CD4-positive, alpha-beta T cell treated with Interleukin-6 at 100 ng/mL for 8 hours (primary cell): Measurements from ENCODE around the gene GMPR2.

ENCODE experiments used
- DNase-seq: peaks from one replicate; pipeline ENCODE4 v3.0.0-alpha.2; 2020; ENCODE audit warnings: mixed read lengths, low spot score

The GMPR2 gene

DNA sequence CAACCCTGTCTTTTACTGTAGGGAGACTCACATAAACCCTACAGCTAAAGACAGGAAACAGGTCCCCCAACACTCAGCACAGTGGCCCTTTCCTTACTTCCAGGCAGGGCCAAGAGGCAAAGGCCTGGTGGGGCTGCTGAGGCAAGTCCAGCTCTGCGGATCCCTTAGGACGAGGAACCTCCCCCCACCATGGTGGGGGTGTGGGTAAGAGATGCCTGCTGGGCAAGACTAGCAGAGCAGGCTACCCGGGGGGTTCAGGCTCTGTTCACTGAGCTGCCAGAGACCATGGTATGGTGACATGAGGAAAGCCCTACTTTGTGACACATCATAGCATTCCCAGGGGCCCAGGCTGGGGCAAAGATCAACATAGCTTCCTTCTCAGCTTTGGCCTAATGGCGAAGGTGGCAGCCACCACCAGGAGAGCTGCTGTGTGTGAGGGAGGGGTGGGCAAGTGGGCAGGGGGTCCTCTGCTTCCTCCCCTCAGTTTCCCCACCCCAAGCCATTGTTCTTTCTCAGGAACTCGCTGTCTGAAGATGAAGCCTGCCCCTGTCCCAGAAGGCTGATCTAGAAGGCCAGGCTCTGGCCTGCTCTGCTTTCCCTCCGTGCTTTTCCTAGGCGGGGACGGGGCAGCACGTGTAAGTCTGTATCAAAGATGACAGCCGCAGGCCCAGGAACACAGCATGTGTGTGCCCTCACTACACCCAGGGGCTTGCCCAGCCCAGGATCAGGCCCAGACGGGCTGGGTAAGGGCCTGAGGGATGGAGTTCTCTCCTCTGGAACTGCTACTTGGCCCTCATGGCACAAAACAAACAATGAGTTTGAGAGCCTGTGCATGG is 19.8 kb downstream of the GMPR2 start:
- DNase-seq: no peak

DNA sequence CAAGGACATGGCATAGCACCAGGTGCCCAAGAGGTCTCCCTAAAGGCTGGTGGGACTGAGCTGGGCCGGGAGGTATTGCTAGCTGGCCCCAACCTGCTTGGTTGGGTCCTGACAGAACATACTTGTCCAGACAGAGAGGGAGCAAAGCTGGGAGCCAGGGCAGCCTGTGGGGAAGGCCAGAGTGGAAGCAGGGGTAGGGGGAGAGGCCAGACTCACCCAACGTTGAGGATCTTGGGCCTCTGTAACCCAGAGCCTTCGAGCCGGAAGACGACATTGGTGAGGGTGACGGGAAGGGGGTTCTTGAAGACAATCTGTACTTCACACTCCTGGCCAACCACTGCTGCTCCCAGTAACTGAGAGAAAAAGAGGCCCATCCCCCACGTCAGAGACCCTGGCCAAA is 21.2 kb downstream of the GMPR2 start:
- no peak for DNase-seq

DNA sequence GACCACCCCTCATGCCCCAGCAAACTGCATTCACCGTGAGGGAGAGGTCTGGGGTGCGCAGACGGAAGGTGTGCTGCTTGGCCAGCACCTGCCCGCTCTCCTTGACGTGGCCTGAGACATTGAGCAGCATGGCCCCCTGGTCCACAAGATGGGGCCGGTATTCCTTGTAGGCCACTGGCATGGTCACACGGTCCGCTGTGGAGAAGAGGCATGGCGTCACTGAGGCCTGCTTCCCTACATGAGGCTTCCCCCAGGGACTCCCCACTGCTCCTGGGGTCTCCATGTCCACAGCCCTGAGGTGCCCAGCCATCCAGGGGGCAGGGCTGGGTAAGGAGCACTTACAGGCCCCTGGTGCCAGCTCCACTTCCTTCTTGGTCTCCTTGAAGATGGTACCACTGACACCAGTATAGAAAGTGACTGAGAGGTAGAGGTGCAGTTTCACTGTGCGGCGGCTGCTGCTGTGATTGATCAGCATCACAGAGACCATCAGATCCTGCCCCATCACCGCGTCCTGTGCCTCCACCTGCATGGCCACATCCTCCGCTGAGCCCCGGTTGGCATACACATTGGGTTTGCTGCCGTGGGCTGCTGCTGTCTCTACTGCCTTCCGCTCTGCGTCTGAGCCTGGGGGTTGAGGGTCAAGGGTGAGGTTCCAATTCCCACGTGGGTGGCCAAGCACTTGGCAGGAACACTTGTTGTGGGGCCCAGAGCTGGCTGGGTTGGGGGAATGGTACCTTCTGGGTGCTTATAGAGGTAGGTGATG is 22.1 kb downstream of the GMPR2 start:
- DNase-seq: no peak

DNA sequence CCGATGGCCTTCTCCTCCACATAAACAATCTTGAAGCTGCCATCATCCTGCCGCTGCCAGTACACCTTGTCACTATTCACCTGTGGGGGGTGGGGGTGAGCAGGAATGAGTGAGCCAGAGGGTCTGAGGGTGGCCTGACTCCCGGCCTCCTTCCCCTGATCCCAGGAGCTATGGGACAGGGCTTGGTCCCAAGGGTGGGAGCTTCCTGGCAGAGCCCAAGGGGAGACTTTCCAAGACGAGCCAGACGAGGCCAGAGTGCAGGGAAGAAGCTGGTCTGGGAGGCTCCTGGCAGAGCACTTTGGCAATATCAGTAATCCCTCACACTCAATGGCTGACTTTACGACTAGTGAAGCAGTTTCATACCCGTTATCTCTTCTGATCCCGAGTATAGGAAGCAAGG is 22.7 kb downstream of the GMPR2 start:
- DNase-seq: no peak

DNA sequence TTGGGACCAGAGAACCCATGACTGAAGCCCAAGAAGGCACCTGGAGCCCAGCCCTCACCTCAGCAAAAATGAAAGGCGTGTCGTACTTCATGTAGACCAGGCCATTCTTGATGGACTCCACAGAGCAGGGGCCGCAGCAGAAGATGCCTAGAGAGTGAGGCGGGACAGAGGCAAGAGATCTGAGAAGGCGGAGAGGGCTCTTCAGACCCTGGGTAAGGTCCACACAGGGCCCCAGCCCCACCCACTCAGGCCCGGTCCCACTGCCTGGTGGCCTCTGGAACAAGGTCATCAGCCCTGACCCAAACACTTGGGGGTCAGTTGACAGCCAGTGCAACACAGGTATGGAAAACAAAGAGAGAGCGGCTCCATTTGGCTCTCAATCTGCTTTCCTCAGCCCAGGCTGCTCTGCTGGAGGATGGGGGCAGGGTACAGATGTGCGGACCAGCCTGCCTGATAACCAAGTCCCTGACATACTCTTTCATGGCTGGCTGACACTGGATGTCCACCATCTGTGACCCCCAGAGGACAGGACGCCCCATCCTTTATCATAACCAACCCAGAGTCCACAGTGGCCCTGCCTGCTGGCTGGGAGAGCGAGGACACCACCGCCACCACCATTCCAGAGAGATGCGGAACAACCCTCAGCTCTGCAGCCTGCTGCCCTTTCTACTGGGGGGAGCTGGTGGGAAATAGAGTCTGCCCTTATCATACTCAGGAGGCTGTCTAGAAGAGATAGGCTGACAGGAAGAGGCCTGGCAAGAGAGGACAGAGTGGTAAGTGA is 23.4 kb downstream of the GMPR2 start:
- no peak for DNase-seq

DNA sequence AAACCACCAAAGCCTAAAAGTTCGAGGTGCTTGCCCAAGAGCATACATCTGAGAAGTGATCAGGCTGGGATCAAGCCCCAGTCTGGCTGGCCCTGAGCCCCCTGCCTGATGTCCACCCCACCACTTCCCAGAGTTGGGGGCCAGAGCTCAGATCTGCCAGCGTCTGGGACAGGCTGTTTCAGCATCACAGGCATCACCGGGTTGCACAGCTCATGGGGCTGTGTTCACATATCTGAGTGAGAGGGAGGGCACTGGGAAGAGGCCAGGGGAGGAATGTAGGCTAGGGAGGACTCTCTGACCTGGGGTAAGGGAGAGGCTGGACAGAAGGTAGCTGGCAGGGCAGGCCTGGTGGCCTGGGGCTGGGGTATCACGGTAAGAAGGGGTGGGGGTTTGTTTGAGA is 24.2 kb downstream of the GMPR2 start:
- DNase-seq: no peak

DNA sequence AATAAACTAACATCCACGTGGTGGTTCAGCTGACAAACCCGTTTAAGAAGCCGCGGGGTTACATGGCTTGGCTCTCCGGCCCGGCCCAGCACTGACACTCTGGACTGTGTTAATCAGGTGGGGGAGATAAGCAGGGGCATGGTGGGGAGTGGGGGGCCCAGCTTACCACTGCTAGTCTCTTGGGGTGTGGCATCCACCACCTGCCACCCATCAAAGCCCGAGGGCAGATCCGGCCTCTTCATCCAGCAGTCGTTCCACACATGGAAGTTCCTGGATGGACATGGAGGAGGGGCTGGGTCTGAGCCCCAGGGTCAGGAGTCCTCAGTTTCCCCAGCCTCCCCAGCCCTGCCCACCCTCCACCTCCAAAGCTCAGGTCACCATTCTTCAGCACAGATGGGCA is 25.4 kb downstream of the GMPR2 start:
- no peak for DNase-seq

DNA sequence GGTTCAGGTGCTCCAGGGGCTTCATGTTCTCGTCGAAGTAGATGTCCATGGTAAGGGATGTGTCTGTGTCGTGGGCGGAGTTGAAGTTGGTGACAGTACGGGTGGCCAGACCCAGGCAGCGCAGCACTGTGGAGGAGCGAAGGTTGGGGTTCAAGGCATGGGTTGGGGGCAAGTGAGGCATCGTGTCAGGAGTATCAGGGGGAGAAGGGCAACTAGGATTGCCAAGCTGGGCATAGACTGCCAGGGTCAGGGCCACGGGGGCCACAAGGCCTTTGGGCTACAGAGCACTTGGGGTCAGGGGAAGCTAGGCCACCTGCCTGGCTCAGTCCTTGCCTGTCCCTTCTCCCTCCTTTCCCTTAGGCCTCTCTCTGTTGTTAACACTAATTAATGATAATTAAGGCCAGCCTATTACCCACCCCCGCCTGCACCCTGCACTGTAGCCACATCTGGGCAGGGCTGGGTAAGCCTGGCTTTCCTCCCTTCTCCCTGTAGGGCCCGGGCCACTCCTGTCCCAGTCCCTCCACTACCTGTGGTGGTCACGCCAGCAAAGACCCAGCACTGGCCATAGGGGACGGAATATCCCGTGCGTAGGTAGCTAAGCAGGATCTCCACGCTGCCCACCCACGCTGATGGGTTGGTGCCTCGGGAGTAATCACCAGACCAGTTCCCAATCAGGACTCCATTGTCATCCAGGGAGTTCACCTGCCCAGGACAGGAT is 26.0 kb downstream of the GMPR2 start:
- no peak for DNase-seq

DNA sequence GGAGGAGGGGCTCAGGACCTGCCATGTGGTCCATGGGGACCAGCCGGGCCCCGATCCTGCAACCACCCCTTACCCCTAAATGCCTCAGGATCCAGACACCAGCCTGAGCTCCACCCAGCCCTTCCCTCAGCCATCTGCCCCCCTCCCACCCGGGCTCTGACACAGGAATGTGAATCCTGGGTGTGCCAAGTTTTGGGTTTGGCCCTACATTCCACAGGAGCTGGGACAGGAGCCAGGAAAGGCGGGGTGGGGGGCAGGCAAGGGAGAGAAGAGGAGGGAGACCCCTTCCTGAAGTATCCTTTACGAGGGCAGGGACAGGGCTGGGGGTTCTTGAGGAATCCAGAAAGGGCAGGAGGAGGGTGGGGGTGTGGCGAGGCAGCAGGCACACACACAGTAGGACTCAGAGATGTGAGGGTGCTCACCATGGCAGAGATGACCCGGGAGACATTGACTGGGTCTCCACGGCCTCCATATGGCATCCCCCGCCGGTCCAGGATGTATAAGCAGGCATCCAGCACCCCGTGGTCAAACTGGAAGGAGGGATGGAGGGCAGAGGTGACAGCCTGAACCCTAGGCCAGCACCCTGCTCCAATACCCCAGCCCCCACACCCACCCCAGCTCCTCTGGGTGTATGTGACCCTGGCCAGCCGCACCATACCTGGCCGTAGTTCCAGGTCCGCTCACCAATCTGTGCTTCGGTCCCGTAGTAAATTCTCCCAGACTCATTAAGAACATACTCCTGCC is 26.7 kb downstream of the GMPR2 start:
- DNase-seq: no peak

DNA sequence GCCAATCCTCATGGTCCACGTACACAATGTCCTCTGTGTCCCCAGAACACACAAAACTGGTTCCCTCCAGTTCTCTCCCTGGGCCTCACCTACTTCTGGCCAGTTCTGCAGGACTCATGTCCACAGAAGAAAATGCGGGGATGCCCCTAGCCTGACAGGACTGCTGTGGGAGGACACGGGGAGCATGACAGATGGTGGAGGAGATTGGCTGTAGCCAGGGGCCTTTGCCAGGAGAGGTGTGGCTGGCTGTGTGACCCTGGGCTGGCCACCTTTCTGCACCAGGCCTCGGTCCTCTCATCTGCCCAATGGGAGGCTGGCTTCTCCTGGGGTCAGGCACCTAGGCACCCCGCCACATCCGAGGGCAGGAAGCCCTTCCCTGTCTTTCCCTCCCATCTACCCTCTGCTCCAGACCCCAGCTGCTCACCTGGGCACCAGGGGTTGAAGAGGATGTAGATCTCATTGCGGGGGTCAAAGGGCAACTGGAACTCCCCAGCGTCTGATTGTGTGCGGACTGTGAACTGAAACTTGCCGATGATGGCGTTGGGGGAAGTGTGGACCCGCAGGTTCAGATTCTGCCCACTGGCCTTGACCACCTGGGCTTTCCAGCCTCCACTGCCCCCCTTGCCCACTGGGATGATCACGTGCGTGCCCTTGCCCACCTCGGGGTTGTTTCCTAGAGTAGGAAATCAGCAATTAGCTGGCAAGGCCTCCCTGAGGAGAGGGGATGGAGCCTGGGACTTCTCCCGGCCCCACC is 27.5 kb downstream of the GMPR2 start:
- no peak for DNase-seq

DNA sequence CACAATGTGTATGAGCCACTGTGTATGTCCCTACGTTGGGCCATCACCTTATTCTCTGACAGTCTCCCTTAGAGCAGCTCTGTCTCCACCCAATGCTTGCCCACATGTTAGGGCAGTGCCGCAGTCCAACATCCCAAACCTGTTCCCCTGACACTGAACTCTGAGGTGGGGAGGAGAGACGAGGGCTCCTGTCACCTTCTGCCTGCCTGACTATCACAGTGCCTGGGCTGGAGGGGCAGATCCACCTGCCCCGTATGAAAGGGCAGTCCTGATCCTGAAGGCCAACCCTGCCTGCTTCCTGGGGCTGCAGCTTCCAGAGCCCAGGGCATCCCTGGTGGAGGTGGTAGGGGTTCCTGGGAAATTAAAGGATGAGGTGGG is 28.0 kb downstream of the GMPR2 start:
- no peak for DNase-seq

DNA sequence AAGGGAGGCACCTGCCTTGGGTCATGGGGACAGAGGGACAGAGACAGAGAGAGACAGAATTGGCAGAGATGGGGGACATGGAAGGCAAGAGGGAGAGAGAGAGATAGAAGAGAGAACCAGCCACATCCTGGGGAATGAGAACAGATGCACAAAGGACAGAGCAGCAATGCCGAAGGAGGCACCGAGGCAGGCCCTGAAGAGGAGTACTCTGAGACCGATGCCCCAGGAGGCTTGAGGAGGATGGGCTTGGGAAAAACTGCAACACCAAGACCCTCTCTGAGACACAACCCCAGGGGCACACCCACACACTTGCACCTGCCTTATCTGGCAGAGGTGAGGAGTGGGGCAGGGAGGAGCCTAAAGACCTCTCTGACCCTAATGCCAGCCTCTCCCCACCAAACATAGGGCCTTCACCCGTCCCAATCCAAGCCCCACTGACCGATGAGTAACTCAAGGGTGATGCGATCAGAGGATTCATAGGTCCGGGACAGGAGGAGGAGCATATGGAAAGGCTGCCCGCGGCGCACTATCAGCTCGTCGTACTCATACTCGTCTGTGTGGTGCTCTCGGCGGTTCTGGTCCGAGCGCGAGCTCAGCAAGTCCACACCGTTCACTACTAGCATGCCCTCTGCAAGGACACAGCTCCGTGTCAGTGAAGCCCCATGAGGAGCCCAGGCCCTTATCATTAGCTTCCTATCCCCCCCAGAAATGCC is 28.7 kb downstream of the GMPR2 start:
- DNase-seq: no peak

DNA sequence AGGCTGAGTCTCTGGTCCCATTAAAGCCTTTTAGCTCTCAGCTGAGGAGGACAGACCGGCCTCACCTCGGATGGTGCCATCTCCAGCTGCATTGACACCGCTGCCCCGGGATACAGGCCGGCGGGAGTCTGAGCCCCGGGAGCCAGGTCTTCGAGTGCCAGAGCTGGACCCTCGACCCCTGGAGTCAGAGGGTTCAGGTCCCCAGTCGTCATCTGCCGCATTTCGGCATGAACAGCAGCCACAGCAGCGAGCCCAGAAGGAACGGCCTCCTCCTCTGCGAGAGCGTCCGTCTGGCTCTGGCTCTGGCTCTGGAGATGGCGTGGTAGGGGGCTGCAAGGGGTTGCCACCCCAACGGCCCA is 29.2 kb downstream of the GMPR2 start:
- no peak for DNase-seq

DNA sequence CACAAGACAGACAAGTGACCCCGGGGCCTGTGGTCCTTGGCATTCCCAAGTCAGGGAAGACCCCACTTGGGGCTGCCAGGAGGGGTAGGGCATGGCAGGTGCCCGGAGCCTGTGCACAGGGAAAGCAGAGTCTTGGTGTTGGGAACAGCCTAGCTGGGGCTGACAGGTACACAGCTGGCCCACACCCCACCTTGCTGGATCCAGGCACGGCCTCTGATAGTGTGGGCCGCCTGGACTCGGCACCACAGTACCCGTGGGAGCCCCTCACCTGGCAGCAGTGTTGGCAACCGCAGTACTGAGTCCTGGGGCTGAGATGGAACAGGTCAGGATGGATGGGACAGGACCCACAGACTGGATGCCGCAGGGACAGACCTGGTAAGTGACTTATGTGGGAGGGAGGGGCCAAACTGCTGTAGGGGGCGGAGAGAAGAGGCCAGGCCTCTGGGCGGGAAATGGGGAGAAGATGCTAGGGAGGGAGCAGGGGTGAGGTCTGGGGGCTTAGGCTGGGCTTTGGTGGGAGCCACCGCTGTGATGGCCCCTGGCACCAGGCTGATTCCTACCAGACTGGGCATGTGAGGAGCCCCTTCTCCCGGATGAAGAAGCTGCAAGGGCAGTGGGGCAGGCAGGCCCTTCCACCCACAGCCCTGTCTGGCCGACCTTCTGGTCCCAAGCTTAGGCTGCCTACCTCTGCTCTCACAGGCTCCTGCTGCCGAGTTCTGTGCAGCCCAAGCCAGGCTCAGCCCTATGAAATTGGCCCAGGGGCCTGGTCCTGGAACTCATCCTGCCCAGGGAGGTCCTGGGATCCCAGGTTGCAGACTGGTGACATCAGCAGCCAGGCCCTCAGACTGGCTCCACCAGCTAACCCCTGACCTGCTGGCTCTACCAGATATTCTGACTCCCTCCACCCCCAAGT is 30.3 kb downstream of the GMPR2 start, which contains the start of gene TGM1:
TGM1 (minus strand) TSS at position 357 of the 913 bp plus-strand sequence. CDS start 825 bp downstream, outside the sequence.
- no peak for DNase-seq

DNA sequence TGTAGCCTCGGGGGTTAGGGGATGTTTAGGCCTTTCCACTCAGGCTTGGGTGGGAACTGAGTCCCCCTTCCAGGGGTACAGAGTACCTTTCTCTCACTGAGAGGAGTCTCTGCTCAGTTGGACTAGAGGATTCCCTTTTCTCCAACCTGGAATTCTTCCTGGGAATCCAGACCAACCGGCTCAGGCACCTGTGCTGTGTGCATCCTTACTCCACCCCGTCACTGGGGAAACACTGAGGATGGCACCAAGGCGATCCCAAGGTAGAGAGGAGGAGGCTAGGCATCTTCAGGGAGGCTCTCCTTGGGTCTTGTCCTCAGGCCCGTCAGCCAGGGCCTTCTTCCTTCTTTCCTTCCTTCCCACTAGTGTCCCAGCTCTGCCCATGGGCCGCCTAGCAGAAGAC is 31.1 kb downstream of the GMPR2 start:
- DNase-seq: no peak

DNA sequence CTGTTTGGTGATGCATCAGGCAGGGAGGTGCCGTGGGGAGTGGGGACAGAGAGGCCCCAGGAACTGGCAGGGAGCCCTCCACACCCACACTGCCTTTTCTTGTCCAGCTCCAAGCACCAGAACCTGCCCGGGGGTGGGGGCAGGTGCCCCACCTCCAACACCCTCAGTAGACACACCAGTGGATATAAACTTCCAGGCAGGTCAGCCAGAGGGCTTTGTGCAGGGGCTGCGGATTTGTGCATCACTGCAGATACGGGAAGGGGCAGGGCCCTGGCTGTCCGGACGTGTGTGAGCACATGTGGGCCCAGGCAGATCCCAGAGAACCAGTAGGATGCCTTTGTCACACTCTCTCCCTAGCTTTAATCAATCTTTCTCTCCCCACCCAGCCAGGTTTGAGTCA is 31.6 kb downstream of the GMPR2 start:
- DNase-seq: no peak

DNA sequence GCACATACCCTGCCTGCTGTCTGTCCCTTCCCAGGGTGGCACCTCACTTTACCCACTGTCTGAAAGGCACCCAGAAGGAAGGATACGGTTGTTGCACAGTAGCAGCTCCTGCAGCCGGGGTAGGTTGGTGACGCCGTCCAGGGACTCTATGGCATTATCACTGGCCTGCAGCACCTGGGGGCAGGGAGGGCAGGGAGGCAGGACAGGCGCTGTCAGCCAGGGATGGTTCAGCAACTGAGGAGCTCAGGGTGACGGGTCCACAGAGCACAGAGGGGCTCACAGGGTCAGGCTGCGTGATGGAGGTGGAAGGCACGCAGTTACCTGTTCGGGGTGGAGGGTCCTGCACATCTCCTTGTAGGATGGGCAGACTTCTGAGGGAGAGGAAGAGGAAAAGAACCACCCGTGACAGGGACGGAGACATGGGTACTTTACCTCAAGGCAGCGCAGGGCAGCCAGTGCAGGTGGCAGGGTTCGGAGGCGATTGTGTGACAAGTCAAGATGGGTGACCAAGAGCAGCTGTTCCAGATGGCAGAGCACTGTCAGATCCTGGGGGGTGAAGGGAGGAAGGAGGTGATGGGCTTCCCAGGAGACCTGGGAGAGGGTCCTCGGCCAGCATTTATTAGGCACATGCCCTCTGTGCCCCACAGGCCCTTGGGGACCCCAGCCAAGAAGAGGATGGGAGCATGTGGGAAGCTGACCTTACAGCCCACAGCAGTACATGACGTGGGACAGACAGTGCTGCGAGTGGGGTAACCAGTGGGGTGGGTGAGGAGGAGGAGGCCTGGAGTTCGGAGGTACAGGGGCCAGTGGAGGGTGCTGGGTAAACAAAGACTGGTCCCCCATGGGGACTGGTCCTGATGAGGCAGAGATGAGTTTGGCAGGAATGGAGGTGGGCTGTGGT is 33.9 kb downstream of the GMPR2 start:
- no peak for DNase-seq

DNA sequence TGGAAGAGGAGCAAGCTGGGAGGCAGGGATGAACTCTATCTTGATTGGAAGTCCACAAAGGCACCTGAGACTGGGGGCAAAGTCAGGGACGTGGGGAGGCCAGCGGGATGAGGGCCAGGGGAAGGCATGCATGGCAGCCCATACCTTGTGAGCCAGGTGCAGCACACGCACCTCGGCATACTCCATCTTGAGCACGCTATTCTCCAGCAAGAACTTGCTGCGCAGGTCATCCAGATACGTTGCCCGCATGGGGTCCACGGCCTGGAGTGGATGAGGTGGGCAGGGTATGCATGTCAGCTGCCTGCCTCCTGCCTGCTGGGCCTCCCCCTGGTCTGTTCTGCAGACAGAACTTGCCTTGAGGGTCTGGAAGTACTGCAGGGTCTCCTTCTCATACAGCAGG is 34.8 kb downstream of the GMPR2 start:
- no peak for DNase-seq
